GM21786 (cell line): ENCODE results near the gene PLA2G12A.

Source experiments
- ATAC-seq: cut with Tn5 transposase; IDR thresholded peaks from one replicate; pipeline ENCODE4 v1.9.1; 2021; ENCODE audit not compliant: unreplicated experiment

Gene PLA2G12A

DNA sequence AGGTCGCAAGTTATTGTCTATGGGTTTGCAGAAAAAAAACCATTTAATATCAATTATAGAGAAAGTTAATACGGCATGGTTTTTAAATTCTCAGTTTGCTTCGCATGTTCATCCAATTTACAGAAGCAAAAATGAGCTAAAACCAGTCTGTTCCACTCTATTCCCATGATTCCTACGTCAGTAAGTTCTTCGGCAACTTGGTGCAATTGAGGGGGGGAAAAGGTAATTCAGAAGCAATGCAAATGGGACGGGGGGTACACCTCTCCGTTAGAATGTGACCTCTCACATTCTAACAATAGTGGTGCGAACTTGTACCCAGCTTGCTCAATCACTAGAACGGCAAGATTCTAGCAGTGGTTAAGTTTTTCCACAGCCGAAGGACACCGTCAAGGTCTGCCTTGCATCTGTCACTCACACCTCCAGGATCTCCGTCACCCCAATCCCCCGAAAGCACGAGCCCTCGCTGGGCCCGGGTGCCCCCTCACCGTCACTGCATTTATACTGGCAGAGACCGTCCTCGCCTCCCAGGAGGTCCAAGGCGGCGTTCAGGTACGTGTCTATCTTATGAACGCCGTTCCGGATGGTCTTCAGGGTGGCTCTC, 653 bp downstream of the PLA2G12A start:
- ATAC-seq = no peak

DNA sequence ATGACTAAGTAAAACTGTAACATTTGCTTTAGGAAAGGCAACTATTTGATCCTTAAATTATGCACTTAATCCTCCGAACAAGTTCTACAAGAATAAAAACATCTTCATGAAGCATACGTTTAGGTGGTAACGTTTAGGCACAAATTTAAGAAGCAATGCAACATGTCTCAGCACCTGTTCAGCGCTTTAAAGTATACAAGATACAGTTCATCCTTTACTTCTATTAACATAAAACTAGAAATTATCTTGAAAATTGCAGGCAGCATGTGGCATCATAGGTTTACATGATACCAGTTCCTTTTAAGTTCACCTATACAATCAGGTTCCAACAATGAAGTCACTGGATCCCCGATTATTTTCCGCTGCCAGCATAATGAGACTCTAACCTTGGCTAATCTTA, 1.5 kb downstream of the PLA2G12A start:
- no peak for ATAC-seq

DNA sequence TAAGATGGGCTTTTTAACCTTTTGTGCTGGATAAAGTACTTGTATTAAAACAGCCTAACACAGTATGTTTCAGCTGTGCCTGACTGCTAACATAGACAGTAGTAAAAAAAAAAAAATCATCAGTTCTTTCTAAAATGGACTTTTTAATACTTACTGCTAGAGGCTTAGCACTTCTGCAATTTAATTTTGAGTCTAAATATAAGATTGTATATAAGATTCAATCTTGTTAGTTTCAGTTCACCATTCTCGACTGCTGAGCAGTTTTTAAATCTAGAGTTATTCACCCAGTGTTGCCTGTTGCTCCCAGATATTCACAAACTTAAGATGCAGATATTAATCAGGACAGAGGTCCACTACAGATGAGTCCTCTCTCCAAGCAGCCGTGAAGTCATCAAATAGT, 6.8 kb downstream of the PLA2G12A start:
- no peak for ATAC-seq

DNA sequence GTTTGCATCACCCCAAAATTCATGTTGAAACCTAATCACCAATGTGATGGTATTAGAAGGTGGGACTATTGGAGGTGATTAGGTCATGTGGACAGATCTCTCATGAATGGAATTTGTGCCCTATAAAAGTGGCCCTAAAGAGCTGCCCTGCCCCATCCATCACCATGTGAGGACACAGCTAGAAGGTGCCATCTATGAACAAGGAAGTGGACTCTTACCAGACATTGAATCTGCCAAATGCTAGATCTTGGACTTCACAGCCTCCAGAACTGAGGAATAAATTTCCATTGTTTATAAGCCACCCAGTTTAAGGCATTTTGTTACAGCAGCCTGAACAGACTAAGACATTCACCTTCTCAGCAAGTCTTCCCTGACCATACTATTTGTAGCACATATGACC, 7.5 kb downstream of the PLA2G12A start:
- ATAC-seq = no peak

DNA sequence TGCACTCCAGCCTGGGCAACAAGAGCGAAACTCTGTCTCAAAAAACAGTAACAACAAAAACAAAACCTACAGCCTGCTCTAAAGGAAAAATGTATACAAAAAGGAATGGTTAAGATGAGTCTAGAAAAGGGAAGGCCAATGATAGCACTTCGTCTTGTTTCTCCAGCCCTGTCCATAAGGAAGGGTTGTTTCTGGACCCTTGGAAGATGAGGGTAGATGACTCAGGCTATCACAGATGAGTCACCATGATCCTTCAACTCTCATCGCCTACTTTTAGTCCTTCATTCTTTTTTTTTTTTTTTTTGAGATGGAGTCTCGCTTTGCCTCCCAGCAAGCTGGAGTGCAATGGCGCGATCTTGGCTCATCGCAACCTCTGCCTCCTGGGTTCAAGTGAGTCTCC, 8.8 kb downstream of the PLA2G12A start:
- no peak for ATAC-seq

DNA sequence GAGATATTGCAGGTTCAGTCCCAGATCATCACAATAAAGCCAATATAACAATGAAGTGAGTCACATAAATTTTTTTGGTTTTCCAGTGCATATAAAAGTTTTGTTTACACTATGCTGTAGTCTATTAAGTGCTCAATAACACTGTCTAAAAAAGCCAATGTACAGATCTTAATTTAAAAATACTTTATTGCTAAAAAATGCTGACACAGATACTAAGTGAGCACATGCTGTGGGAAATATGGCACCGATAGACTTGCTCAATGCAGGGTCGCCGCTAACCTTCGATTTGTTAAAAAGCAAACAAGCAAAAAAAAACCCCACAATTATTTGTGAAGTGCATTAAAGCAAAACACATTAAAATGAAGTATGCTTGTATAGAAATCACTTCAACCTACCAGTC, 10.3 kb downstream of the PLA2G12A start:
- no peak for ATAC-seq

DNA sequence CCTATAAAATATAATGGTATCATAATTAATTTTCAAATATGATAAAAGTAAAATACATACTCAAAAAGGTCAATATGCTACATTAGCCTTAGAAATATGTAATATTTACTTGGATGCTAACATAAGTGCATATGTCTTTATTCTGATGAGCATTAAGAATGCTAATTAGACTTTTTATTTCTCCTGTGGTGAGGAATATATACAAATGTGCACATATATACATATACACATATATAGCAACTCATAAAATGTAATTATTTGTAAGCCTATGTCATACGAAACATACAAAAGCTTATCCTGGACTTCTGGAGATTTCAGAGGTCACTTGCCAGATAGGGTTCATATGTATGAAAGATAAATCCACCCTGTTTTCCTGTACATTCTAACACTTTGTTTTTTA, 11.1 kb downstream of the PLA2G12A start:
- ATAC-seq = no peak

DNA sequence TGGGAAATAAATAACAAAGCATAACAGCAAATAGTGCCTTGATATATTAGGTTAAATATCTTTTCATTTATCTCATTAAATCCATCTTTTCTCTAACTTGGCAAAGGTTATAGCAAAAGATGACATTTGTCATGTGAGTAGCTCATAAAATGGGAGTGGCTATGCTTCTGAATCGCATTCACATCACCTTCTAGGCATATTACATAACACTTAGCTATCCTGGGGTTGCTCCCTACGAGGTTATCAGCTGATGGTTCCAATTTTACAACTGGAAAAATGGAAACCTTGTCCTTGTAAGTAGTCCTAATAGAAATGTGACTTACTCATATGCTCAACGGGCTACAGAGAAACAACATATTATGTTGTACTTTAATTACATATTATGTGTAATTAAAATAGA, 16.4 kb downstream of the PLA2G12A start:
- ATAC-seq = no peak

DNA sequence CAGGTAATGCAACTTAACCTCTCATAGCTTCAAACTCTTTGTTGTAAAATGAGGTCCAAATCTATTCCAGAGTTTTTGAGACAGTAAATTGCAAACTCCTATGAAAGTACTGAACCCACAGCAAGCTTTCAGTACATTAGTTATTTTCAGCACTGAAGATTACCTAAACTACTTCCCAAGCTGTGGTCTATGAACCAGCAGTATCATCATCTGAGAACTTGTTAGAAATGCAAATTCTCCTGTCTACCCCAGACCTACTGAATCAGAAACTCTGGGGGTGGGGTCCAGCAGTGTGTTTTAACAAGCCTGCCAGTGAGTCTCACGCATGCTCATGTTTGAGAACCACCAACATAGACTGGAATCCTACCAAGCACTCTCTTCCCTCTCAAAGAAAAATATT, 20.9 kb downstream of the PLA2G12A start:
- ATAC-seq = peak; percentile 75

DNA sequence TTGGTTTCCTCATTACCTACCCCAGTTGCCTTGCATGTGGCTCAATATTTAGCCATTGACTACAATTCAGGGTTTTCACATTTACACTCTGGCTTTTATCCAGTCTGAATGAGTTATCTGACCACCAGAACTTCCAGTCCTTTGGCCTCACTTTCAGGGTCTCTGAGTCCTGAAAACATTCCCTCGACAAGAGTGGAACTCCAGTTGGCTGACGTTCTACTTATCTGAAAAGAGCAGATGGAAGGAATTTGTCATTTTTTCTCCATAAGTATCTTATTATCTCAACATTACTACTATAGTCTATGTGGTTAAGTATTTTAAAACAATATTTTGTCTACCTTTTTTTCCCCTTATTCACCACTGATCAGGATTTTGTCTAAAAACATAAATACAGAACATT, 21.4 kb downstream of the PLA2G12A start:
- ATAC-seq = no peak

DNA sequence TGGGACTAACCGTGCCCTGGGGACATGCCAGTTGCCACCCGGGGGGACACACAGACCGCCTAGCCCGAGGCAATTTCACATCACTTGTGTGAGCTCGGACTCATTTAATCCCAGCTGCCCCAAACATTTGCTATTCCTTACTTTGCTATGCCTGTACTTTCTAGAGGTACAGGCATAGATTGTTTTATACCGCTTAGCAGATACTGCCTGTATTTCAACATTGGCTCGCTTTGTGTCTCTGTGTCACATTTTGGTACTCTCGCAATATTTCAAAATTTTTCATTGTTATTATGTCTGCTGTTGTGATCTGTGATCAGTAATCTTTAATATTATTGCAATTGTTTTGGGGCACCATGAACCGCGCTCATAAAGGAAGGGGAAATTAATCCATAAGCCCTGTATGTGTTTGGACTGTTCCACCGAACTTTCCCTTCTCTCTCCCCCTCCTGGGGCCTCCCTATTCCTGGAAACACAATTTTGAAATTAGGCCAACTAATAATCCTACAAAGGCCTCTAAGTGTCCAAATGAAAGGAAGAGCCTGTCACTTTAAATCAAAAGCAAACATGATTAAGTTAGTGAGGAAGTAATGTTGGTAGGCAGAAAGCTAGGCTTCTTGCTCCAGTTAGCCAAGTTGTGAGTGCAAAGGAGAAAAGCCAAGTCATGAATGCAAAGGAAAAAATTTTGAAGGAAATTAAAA, 26.1 kb downstream of the PLA2G12A start:
- no peak for ATAC-seq

DNA sequence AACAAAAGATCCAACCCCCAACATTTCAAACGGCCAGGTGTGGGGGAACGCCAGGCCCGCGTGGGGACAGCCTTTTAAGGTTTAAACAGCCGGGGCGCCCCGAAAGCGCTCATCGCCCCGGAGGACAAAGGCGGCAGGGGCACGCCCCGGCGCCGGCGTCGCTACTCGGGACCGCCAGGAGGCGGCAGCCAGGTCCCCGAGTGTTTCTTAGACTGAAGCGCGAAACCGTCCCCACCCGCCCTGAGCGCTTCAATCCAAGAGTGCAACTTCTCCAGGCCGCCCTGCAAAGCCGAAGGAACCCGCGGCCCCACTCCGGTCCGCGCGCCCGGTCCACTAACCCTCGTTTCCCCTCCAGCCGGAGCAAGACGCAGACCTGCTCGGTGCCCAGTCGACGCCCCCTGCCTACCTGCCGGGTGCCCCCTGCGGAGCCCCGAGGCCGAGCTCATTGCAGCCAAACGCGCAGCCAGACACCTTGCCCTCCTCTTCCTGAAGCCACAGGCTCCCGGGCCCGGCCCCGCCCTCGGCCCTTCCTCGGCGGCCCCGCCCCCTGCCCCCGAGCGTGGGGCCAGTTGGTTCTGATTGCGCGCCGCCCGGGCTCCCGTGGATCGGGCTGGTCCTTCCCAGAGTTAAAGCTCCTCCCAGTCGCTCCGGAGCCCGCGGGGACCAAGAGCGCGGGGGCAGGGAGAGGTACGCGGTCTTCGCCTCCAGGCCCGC, 26.8 kb downstream of the PLA2G12A start, which contains the start of gene CASP6:
CASP6 (minus strand) TSS at position 496 of the 714 bp plus-strand sequence; CDS start at position 446, 50 bp downstream.
- ATAC-seq = peak; percentile 64

DNA sequence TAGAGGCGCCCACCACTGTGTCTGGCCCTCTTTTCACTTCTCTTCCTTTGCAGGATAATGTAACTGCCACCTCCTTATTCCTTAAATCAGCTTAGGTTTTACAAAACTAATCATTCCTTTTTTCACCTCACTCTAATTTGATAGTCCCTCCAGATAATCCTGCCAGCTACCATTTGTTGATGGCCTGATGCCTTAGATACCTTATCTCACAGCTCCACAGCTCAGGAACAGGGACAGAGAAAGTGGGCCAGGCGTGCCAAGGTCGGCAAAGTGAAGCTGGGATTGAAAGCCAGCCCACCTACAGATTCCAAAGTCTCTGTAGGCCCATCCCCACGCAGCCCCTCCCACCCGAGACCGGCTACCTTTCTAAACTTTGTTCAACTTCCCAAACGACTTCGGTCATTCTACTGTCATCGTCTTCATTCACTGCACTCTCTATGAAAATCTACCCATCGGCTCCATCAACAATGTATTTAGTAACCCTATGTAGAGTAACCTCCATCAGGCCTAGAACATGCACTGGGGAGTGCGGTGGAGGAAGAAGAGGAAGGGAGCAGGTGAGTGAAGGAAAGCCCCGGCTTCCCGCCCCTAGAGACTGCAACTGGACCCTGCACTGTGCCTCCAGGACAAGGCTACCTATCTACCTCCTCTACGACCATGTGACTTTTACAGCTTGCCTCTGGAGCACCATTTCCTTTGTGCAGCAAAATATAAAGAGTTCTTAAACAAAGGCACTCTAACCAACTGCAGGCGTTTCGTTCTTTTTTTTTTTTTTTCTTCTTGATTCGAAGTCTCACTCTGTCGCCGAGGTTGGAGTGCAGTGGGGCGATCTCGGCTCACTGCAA, 28.1 kb downstream of the PLA2G12A start:
- no peak for ATAC-seq

DNA sequence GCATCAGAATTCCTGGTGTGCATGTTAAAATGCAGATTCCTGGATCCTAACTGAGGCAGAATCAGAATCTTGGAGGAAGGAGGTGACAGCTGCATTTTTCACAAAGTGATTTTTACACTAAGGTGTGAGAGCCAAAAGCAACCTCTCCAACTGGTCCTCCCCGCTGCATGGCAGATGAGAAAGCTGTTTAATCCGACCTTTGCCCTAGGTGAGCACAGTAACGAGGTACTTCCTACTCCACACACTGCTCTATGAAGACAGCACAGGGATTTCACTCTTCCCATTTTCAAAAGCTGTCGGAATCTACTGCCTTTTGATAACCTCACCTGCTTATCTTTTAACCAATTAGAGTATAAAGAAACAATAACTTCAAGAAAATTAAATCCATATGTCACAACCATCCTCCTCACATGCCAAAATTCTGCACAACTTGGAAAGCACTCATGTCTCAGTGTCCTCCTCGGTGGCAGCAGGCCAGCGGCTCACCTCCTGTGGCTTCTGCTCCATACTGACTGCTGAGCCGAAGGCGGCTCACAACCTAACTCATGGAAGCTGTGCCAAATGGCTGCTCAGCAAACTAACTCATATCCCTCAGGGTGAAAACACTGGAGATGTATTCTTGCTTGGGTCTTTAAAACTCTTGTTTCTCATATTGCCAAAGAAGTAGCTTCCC, 30.2 kb downstream of the PLA2G12A start:
- no peak for ATAC-seq

DNA sequence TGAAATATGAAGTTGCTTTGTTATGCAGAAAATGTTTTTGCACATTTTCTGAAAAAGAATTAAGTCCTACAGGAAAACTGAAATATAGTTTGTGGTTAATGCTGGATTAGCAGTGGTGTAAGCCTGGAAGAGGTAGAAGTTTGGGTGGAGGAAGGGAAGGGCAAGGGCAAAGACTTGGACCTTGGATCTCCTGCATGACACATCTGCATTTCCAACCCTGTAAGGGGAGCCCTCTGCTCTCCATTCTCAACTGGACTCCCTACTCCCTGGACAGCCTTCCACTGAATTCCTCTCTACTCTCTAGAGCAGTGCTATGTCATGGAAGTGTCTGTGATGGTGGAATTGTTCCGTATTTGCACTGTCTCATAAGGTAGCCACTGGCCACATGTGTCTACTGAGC, 31.2 kb downstream of the PLA2G12A start:
- ATAC-seq = no peak

DNA sequence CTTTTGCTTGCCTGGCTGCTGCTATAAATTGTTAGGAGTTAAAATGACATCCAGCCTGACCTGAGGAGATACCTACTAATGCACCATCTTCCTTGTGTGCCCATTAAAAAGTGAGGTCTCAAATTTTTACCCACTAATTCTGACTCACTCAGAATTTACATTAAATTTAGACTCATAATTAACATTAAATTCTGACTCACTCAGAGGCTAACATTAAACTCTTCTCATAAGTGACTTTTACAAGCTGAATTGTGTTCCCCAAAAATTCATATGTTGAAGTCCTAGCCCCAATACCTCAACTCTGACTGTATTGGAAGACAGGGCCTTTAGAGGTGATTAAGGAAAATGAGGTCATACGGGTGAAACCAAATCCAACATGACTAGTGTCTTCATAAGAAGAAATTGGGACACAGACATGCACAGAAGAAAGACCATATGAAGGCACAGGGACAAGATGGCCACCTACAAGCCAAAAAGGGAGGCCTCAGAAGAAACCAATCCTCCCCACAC, 38.4 kb downstream of the PLA2G12A start:
- ATAC-seq = no peak

DNA sequence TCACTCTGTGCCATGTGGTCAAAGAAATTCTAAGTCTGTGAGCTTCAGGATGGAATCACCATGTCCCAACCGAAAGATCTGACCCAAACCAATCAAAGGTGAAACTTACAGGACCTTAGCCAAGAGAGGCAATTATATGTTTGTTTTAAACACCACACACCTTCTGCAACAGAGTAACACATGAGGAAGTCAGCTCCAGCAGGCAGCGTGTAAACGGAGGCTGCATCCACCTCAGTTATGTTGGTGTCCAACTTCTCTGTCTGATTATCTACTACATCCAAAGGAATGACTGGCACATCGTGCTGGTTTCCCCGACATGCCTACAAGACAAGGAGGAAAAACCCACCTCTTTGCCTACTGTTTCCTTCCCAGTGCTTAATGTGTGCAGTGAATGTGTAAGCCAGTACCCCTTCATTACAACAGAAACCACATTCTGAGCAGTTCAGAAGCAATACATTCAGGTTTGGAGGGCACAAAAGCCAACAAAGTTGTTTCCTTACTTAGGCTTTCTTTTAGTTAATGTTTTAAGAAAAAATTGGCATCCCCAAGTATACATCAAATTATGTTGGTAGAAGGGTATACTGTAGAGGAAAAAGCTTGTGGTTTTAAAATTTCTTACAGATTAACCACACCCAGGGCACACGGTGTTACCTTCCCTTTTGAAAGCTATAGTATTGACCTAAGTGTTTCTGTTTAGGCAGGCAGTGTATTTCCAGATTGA, 39.0 kb downstream of the PLA2G12A start:
- ATAC-seq = peak; percentile 96

DNA sequence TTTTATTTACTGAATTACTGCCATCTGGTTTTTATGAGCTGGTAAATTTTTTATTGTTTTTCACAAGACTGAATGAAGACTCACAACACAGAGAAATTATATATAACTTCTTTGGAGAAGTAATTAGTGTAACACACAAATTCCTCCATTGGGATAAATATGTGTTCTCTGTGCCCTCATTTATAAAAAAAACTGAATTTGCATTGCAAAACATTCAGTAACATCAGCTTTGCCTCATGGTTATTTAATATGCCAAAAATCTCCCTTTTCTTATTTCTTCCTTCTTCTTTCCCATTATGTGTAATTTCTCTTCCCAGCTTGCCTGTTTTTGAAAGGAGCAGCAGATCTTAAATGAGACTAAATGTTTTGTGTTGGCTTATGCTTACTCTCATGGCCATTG, 45.1 kb downstream of the PLA2G12A start:
- ATAC-seq = no peak

DNA sequence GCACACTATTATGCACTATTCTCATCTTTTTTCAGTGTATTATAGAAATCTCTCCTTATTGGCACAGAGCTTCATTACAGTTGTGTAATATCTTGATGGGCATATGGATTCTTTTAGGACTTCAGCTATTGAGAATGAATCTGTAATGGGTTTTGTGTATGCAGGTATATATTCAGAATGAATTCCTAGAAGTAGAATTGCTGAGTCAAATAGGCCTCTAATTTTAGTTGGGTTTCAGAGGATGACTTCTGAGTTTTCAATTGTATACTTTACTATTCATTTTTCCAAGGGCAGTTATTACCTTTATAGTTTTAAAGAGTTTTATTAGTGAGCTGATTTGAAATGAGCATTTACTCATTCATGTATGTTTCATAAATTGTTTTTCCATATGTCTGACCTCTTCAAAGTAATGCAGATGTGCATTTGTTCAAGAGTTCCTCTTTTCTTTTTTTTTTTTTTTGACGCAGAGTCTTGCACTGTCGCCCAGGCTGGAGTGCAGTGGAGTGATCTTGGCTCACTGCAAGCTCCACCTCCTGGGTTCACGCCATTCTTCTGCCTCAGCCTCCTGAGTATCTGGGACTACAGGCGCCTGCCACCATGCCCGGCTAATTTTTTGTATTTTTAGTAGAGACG, 46.1 kb downstream of the PLA2G12A start:
- no peak for ATAC-seq
